ENCODE measurements around the gene CDX1.

CDX1 gene

GRCh38 chr5:150219142-150219541 lies 52.6 kb downstream of the CDX1 start:
- no peak for TF ChIP-seq CTCF (IDR thresholded peaks at IDR 0.05)
- no peak for DNase-seq (ENCODE audit: low spot score)
- H3K27ac ChIP-seq: no peak overlapping the region
- no peak overlapping the region for H3K4me3 ChIP-seq

- no peak for DNase-seq (ENCODE audit: low spot score)
- H3K4me3 ChIP-seq: no peak overlapping the region
- TF ChIP-seq CTCF (IDR thresholded peaks at IDR 0.05): no peak
- no peak overlapping the region for H3K27ac ChIP-seq
These were observed 53.3 kb downstream of the CDX1 start for GRCh38 chr5:150219861-150220260.

- Histone ChIP-seq H3K27ac (no peak overlapping the region), H3K4me3 (no peak overlapping the region)
- no peak for DNase-seq (ENCODE audit: low spot score)
- TF ChIP-seq CTCF (IDR thresholded peaks at IDR 0.05): no peak
These were observed 54.9 kb downstream of the CDX1 start for GRCh38 chr5:150221471-150221870.

GRCh38 chr5:150222906-150223305 lies 56.3 kb downstream of the CDX1 start:
- no peak overlapping the region for H3K4me3 ChIP-seq
- no peak for TF ChIP-seq CTCF (IDR thresholded peaks at IDR 0.05)

GRCh38 chr5:150223474-150223873 lies 56.9 kb downstream of the CDX1 start:
- DNase-seq (ENCODE audit: low spot score): no peak
- Histone ChIP-seq H3K4me3 (no peak overlapping the region), H3K27ac (no peak overlapping the region)
- no peak for TF ChIP-seq CTCF (IDR thresholded peaks at IDR 0.05)

More at GRCh38 chr5:150222906-150223305, 56.3 kb downstream of the CDX1 start:
- H3K27ac ChIP-seq: no peak overlapping the region
- no peak for DNase-seq (ENCODE audit: low spot score)

GRCh38 chr5:150224483-150225027 lies 58.0 kb downstream of the CDX1 start:
- no peak for DNase-seq (ENCODE audit: low spot score)
- H3K27ac ChIP-seq: no peak overlapping the region
- no peak for TF ChIP-seq CTCF (IDR thresholded peaks at IDR 0.05)
- H3K4me3 ChIP-seq: no peak overlapping the region

GRCh38 chr5:150227036-150227435 lies 60.5 kb downstream of the CDX1 start:
- no peak for DNase-seq (ENCODE audit: low spot score)
- no peak for TF ChIP-seq CTCF (IDR thresholded peaks at IDR 0.05)
- no peak overlapping the region for H3K27ac ChIP-seq
- no peak overlapping the region for H3K4me3 ChIP-seq
